Measurements from ENCODE around the gene SLX9. TPM values are rescaled to one million over a fixed set of nuclear protein-coding genes. Genes with fewer than 3 reads are reported as not detected.

SLX9 gene
- polyA plus RNA-seq, 1 donor (not counting 4 experiments of a cell fraction or from before 2014, with no cell fraction given): 21.8 TPM

DNA sequence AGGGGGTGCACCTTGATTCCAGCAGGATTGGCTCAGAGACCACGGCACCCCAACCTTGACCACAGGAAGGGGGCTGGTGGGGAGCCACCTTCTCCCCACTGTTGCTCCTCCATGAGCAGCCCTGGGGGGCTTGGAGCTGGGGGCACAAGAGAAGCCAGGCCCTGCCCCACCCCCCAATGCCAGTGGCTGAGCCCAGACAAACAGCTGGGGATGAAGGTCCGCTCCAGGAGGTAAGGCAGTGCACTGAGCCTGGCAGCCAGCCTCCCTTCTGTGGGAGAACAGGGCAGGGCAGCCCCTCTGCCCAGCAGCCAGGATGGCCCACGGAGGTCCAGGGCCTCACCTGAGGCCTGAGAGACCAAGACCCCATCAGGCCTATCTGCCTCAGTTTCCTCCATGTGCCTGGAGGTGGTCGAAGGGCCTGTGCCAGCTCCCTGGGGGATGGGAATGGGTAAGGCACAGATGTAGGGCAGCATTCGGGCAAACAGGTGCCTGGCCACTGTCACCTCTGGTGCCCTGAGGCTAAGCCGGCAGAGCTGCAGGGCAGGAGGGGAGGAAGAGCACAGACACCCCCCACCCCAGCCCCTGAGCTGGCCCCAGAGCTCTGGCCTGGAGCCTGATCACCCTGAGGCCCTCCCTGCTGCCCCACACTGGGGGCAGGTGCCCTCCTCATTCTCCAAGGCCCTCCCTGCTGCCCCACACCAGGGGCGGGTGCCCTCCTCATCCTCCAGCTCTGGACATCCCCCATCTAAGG is 26.2 kb upstream of the SLX9 start:
- peaks cover 39% of the 10 kb centered on the region for H3K4me1 ChIP-seq (ENCODE audit: control insufficient read depth, extremely low read depth, insufficient read depth, low read length)
- TF ChIP-seq, protein P1, sequence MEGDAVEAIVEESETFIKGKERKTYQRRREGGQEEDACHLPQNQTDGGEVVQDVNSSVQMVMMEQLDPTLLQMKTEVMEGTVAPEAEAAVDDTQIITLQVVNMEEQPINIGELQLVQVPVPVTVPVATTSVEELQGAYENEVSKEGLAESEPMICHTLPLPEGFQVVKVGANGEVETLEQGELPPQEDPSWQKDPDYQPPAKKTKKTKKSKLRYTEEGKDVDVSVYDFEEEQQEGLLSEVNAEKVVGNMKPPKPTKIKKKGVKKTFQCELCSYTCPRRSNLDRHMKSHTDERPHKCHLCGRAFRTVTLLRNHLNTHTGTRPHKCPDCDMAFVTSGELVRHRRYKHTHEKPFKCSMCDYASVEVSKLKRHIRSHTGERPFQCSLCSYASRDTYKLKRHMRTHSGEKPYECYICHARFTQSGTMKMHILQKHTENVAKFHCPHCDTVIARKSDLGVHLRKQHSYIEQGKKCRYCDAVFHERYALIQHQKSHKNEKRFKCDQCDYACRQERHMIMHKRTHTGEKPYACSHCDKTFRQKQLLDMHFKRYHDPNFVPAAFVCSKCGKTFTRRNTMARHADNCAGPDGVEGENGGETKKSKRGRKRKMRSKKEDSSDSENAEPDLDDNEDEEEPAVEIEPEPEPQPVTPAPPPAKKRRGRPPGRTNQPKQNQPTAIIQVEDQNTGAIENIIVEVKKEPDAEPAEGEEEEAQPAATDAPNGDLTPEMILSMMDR (optimal IDR thresholded peaks at IDR 0.05 in 1 of 3, IDR thresholded peaks at IDR 0.05 in 1 of 3, conservative IDR thresholded peaks at IDR 0.05 in 1 of 3; ENCODE audit: extremely low read depth in 1 of 3, insufficient read depth in 2 of 3, low read length in 3 of 3): no peak
- TF ChIP-seq EZH2 (IDR thresholded peaks at IDR 0.05; ENCODE audit: low read length): no peak
- no peak overlapping the region for H3K9ac ChIP-seq (ENCODE audit: control insufficient read depth, extremely low read depth, insufficient read depth, low read length)
- H3K4me2 ChIP-seq (ENCODE audit: control insufficient read depth, extremely low read depth, insufficient read depth, low read depth, low read length): no peak overlapping the region
- H4K20me1 ChIP-seq (ENCODE audit: control insufficient read depth, extremely low read depth, insufficient read depth, low read length): no peaks in the 10 kb centered on the region
- H3K4me3 ChIP-seq (ENCODE audit: control insufficient read depth in 2 of 3, extremely low read depth in 1 of 3, insufficient read depth in 2 of 3, low read depth in 1 of 3, low read length in 3 of 3): no peak overlapping the region
- no peaks in the 10 kb centered on the region for H3K79me2 ChIP-seq (ENCODE audit: control insufficient read depth, insufficient read depth, low read length)
- H3K36me3 ChIP-seq (ENCODE audit: control insufficient read depth in 2 of 2, extremely low read depth in 1 of 2, insufficient read depth in 2 of 2, low read length in 2 of 2): no peaks in the 10 kb centered on the region
- dilution Hi-C loops (cut with MboI; ENCODE audit: extremely low pct_ligation_motif_present, low sequenced_read_pairs): no loop called here
- H3K27me3 ChIP-seq (ENCODE audit: control insufficient read depth, extremely low read depth, insufficient read depth, low read length): peaks cover 14% of the 10 kb centered on the region
- DNase-seq (ENCODE audit: low read depth, low spot score) (no peak), FAIRE-seq (no peak)
- no peak overlapping the region for H3K27ac ChIP-seq (ENCODE audit: control insufficient read depth, insufficient read depth, low read length)
- H3K9me1 ChIP-seq (ENCODE audit: control insufficient read depth, extremely low read depth, insufficient read depth, low read length): no peaks in the 10 kb centered on the region
- H2AFZ ChIP-seq (ENCODE audit: control insufficient read depth, low read length): no peak overlapping the region
- H3K9me3 ChIP-seq (ENCODE audit: control insufficient read depth, low read depth, low read length): no peaks in the 10 kb centered on the region

DNA sequence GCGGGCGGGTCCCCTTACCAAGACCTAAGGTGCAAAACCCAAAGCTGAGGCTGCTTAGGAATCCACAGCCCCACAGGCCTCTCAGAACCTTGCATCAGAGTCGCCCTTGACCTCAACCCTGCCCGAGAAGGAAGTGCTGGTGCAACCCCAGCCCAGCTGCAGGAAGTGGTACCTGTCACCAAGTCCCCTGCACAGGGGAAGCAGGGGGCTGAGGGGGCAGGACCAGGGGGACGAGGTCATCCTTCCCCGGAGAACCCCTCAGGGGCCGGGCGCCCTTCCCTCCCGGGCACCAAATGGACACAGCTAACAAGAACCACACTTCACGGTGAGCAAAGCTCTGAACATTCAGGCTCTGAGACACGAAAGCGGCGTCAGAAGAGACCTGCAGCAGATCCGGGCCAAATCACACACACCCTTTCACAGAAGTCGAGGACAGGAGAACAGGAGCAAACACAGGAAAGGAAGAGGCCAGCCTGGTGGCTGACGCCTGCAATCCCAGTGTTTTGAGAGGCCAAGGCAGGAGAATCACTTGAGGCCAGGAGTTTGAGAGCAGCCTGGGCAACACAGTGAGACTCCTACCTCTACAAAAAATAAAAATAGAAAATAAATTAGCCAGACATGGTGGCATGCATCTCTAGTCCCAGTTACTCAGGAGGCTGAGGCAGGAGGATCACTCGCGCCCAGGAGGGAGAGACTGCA is 25.5 kb upstream of the SLX9 start:
- FAIRE-seq: no peak
- Histone ChIP-seq H2AFZ (ENCODE audit: control insufficient read depth, low read length) (no peak overlapping the region), H3K27ac (ENCODE audit: control insufficient read depth, insufficient read depth, low read length) (no peak overlapping the region), H3K36me3 (ENCODE audit: control insufficient read depth in 2 of 2, extremely low read depth in 1 of 2, insufficient read depth in 2 of 2, low read length in 2 of 2) (no peaks in the 10 kb centered on the region), H3K27me3 (ENCODE audit: control insufficient read depth, extremely low read depth, insufficient read depth, low read length) (peaks cover 7% of the 10 kb centered on the region), H4K20me1 (ENCODE audit: control insufficient read depth, extremely low read depth, insufficient read depth, low read length) (no peaks in the 10 kb centered on the region), H3K9ac (ENCODE audit: control insufficient read depth, extremely low read depth, insufficient read depth, low read length) (no peak overlapping the region), H3K4me1 (ENCODE audit: control insufficient read depth, extremely low read depth, insufficient read depth, low read length) (peaks cover 39% of the 10 kb centered on the region), H3K79me2 (ENCODE audit: control insufficient read depth, insufficient read depth, low read length) (no peaks in the 10 kb centered on the region), H3K4me3 (ENCODE audit: control insufficient read depth in 2 of 3, extremely low read depth in 1 of 3, insufficient read depth in 2 of 3, low read depth in 1 of 3, low read length in 3 of 3) (no peak overlapping the region), H3K4me2 (ENCODE audit: control insufficient read depth, extremely low read depth, insufficient read depth, low read depth, low read length) (no peak overlapping the region), H3K9me1 (ENCODE audit: control insufficient read depth, extremely low read depth, insufficient read depth, low read length) (no peaks in the 10 kb centered on the region), H3K9me3 (ENCODE audit: control insufficient read depth, low read depth, low read length) (no peaks in the 10 kb centered on the region)
- DNase-seq (ENCODE audit: low read depth, low spot score): no peak
- TF ChIP-seq, protein P1 (optimal IDR thresholded peaks at IDR 0.05 in 1 of 3, IDR thresholded peaks at IDR 0.05 in 1 of 3, conservative IDR thresholded peaks at IDR 0.05 in 1 of 3; ENCODE audit: extremely low read depth in 1 of 3, insufficient read depth in 2 of 3, low read length in 3 of 3): no peak
- no peak for TF ChIP-seq EZH2 (IDR thresholded peaks at IDR 0.05; ENCODE audit: low read length)
- dilution Hi-C loops (cut with MboI; ENCODE audit: extremely low pct_ligation_motif_present, low sequenced_read_pairs): no loop called here

Data from keratinocyte (primary cell).